Chondrocyte (in vitro differentiated cells): ENCODE measurements around the gene PCDHGB4. TPM values are rescaled to one million over a fixed set of nuclear protein-coding genes. Genes with fewer than 3 reads are reported as not detected.
"Not testable (repeated sequence)": the region's sequence is repeated elsewhere in the genome, so short reads cannot be mapped to it uniquely, and the experiment has no call there.

Experiments
- DNase-seq: peaks from one replicate; pipeline ENCODE4 v3.0.0; 2021; ENCODE audit warnings: mixed read lengths, low spot score
- H3K27ac Mint-ChIP-seq: one replicate; pipeline ENCODE4 v1.8.0; 2021; ENCODE audit warnings: mild to moderate bottlenecking, moderate library complexity, mixed read lengths; ENCODE audit not compliant: unreplicated experiment
- H3K27me3 Mint-ChIP-seq: 2 replicates; pipeline ENCODE4 v1.8.0; 2021; ENCODE audit warnings: low read depth, mixed read lengths
- H3K36me3 Mint-ChIP-seq: 2 replicates; pipeline ENCODE4 v1.8.0; 2021; ENCODE audit warnings: low read depth, mixed read lengths
- H3K4me1 Mint-ChIP-seq: 2 replicates; pipeline ENCODE4 v1.8.0; 2021; ENCODE audit warnings: low read depth, mild to moderate bottlenecking, mixed read lengths
- H3K4me3 Mint-ChIP-seq: one replicate; pipeline ENCODE4 v1.8.0; 2021; ENCODE audit warnings: mild to moderate bottlenecking, moderate library complexity, mixed read lengths; ENCODE audit not compliant: unreplicated experiment
- H3K9me3 Mint-ChIP-seq: 2 replicates; pipeline ENCODE4 v1.8.0; 2021; ENCODE audit warnings: low read depth, mixed read lengths
- total RNA-seq: library from RNA; stranded (reverse); gene quantifications from 3 replicates; pipeline ENCODE4 v1.2.1, GENCODE V29; 2021
- TF ChIP-seq, protein P1 (sequence below): fragments of 200-600 bp; sonication (generic); IDR thresholded peaks from 2 replicates; pipeline ENCODE4 v1.5.0; 2021; ENCODE audit warnings: antibody characterized with exemption, mild to moderate bottlenecking, moderate library complexity

Gene PCDHGB4
- total RNA-seq, 1 donor from 2014 or later, result 14.2 TPM

DNA sequence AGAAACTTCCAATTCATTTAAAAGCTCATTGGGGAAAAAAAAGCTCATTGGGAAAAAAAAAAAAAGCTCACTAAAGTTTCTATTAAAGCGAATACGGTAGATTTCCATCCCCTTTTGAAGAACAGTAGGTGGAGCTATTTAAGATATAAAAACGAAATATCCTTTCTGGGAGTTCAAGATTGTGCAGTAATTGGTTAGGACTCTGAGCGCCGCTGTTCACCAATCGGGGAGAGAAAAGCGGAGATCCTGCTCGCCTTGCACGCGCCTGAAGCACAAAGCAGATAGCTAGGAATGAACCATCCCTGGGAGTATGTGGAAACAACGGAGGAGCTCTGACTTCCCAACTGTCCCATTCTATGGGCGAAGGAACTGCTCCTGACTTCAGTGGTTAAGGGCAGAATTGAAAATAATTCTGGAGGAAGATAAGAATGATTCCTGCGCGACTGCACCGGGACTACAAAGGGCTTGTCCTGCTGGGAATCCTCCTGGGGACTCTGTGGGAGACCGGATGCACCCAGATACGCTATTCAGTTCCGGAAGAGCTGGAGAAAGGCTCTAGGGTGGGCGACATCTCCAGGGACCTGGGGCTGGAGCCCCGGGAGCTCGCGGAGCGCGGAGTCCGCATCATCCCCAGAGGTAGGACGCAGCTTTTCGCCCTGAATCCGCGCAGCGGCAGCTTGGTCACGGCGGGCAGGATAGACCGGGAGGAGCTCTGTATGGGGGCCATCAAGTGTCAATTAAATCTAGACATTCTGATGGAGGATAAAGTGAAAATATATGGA is 43.0 kb downstream of the PCDHGB4 start, which contains the start of gene PCDHGA12:
PCDHGA12 (plus strand) TSS at position 176 of the 782 bp plus-strand sequence; CDS start at position 429, 253 bp downstream.
- no peak within 1 kb of the TSS for H3K27ac Mint-ChIP-seq
- H3K4me1 Mint-ChIP-seq, result no peaks in the 10 kb centered on the region
- DNase-seq, result no peak
- no peak within 1 kb of the TSS for H3K4me3 Mint-ChIP-seq
- peaks cover 49% of the 10 kb centered on the region for H3K36me3 Mint-ChIP-seq
- peaks cover 47% of the 10 kb centered on the region for H3K9me3 Mint-ChIP-seq
- TF ChIP-seq, protein P1, sequence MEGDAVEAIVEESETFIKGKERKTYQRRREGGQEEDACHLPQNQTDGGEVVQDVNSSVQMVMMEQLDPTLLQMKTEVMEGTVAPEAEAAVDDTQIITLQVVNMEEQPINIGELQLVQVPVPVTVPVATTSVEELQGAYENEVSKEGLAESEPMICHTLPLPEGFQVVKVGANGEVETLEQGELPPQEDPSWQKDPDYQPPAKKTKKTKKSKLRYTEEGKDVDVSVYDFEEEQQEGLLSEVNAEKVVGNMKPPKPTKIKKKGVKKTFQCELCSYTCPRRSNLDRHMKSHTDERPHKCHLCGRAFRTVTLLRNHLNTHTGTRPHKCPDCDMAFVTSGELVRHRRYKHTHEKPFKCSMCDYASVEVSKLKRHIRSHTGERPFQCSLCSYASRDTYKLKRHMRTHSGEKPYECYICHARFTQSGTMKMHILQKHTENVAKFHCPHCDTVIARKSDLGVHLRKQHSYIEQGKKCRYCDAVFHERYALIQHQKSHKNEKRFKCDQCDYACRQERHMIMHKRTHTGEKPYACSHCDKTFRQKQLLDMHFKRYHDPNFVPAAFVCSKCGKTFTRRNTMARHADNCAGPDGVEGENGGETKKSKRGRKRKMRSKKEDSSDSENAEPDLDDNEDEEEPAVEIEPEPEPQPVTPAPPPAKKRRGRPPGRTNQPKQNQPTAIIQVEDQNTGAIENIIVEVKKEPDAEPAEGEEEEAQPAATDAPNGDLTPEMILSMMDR, result no peak
- H3K27me3 Mint-ChIP-seq, result no peaks in the 10 kb centered on the region

DNA sequence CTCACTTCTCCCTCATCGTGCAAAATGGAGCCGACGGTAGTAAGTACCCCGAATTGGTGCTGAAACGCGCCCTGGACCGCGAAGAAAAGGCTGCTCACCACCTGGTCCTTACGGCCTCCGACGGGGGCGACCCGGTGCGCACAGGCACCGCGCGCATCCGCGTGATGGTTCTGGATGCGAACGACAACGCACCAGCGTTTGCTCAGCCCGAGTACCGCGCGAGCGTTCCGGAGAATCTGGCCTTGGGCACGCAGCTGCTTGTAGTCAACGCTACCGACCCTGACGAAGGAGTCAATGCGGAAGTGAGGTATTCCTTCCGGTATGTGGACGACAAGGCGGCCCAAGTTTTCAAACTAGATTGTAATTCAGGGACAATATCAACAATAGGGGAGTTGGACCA is 43.8 kb downstream of the PCDHGB4 start:
- Mint-ChIP-seq H3K9me3 (peaks cover 41% of the 10 kb centered on the region), H3K36me3 (peaks cover 43% of the 10 kb centered on the region)
- no peak for DNase-seq

DNA sequence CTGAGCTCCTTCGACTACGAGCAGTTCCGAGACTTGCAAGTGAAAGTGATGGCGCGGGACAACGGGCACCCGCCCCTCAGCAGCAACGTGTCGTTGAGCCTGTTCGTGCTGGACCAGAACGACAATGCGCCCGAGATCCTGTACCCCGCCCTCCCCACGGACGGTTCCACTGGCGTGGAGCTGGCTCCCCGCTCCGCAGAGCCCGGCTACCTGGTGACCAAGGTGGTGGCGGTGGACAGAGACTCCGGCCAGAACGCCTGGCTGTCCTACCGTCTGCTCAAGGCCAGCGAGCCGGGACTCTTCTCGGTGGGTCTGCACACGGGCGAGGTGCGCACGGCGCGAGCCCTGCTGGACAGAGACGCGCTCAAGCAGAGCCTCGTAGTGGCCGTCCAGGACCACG is 44.8 kb downstream of the PCDHGB4 start:
- H3K4me1 Mint-ChIP-seq, H3K27ac Mint-ChIP-seq, DNase-seq, H3K4me3 Mint-ChIP-seq, H3K27me3 Mint-ChIP-seq: not testable (repeated sequence)
- Mint-ChIP-seq H3K9me3 (peaks cover 32% of the 10 kb centered on the region), H3K36me3 (peaks cover 36% of the 10 kb centered on the region)

More for the DNA sequence above, 43.8 kb downstream of the PCDHGB4 start:
- TF ChIP-seq, protein P1, result no peak
- Mint-ChIP-seq H3K4me3 (no peak overlapping the region), H3K27me3 (no peaks in the 10 kb centered on the region), H3K4me1 (no peaks in the 10 kb centered on the region), H3K27ac (no peak overlapping the region)

DNA sequence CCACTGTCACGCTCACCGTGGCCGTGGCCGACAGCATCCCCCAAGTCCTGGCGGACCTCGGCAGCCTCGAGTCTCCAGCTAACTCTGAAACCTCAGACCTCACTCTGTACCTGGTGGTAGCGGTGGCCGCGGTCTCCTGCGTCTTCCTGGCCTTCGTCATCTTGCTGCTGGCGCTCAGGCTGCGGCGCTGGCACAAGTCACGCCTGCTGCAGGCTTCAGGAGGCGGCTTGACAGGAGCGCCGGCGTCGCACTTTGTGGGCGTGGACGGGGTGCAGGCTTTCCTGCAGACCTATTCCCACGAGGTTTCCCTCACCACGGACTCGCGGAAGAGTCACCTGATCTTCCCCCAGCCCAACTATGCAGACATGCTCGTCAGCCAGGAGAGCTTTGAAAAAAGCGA is 45.2 kb downstream of the PCDHGB4 start:
- peaks cover 32% of the 10 kb centered on the region for H3K9me3 Mint-ChIP-seq
- peaks cover 33% of the 10 kb centered on the region for H3K36me3 Mint-ChIP-seq
- not testable (repeated sequence) for H3K27ac Mint-ChIP-seq, DNase-seq, H3K4me3 Mint-ChIP-seq, H3K4me1 Mint-ChIP-seq, H3K27me3 Mint-ChIP-seq

DNA sequence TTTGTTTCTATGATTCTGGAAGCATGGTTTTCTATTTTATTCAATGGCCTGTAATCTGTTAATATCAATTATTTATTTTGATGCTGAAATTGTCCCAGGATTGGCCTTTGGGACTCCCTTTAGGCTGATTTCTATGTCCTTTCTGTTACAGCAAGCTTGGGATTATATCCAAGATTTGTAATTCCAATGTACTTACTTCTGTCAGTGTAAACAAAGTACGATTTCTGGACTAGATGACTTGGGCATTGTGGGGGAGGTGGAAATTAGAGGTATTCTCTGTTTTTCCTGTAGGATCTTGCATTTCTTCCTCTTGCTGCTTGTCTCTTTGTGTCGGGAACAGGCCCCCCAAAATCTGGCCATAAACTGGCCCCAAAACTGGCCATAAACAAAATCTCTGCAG is 46.5 kb downstream of the PCDHGB4 start:
- peaks cover 27% of the 10 kb centered on the region for H3K36me3 Mint-ChIP-seq
- H3K9me3 Mint-ChIP-seq, result peaks cover 26% of the 10 kb centered on the region
- H3K27ac Mint-ChIP-seq, result no peak overlapping the region
- no peak for DNase-seq
- H3K4me3 Mint-ChIP-seq, result no peak overlapping the region
- TF ChIP-seq, protein P1, result no peak
- peaks cover 4% of the 10 kb centered on the region for H3K4me1 Mint-ChIP-seq
- no peaks in the 10 kb centered on the region for H3K27me3 Mint-ChIP-seq

DNA sequence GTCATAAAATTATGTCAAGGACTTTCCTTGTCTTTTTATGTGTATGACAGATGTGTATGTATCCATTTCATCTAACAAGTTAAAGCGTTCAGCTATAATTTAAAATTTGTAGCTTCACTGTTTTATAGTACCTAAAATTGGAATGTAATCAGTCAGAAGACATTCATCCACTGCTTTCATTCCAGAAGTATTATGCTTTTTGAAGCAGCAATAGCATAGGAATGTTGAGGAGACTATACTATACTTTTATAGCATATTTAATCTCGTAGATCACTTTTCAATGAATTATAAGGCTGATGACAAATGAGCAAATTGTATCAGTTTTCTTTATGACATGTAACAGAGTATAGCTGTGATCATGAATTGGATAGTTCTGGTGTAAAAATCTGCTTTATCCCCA is 49.7 kb downstream of the PCDHGB4 start:
- peaks cover 4% of the 10 kb centered on the region for H3K4me1 Mint-ChIP-seq
- H3K4me3 Mint-ChIP-seq, result no peak overlapping the region
- H3K27me3 Mint-ChIP-seq, result no peaks in the 10 kb centered on the region
- TF ChIP-seq, protein P1, result no peak
- H3K27ac Mint-ChIP-seq, result no peak overlapping the region
- H3K9me3 Mint-ChIP-seq, result peaks cover 21% of the 10 kb centered on the region
- no peak for DNase-seq
- H3K36me3 Mint-ChIP-seq, result peaks cover 16% of the 10 kb centered on the region
